HG03159 (cell line): ENCODE results near the gene CD1C.
"Not testable (repeated sequence)": the region's sequence is repeated elsewhere in the genome, so short reads cannot be mapped to it uniquely, and the experiment has no call there.

ENCODE experiments used
- ATAC-seq: cut with Tn5 transposase; IDR thresholded peaks from one replicate; pipeline ENCODE4 v1.9.1; 2021; ENCODE audit warnings: mild to moderate bottlenecking, moderate library complexity; ENCODE audit not compliant: unreplicated experiment

CD1C gene

GRCh38 chr1:158289811-158290210 is at the start of gene CD1C:
CD1C (plus strand) TSS chr1:158289923; CDS start chr1:158290065, 142 bp downstream.
- ATAC-seq, result no peak

- ATAC-seq, result no peak
These were observed 43.1 kb upstream of the CD1C start for GRCh38 chr1:158246650-158247049.

- peak; percentile 84 for ATAC-seq
These were observed 41.6 kb upstream of the CD1C start for GRCh38 chr1:158248118-158248517.

- ATAC-seq, result no peak
These were observed 41.0 kb upstream of the CD1C start for GRCh38 chr1:158248771-158249170.

- no peak for ATAC-seq
These were observed 40.1 kb upstream of the CD1C start for GRCh38 chr1:158249646-158250045.

- ATAC-seq, result no peak
These were observed 38.6 kb upstream of the CD1C start for GRCh38 chr1:158251163-158251562.

GRCh38 chr1:158255656-158256055 is 34.1 kb upstream of the CD1C start:
- ATAC-seq, result no peak

- ATAC-seq, result not testable (repeated sequence)
These were observed 33.0 kb upstream of the CD1C start for GRCh38 chr1:158256747-158257146.

- no peak for ATAC-seq
These were observed 31.8 kb upstream of the CD1C start for GRCh38 chr1:158257888-158258287.

- no peak for ATAC-seq
These were observed 30.6 kb upstream of the CD1C start for GRCh38 chr1:158259117-158259516.

GRCh38 chr1:158272681-158273080 is 17.0 kb upstream of the CD1C start:
- ATAC-seq, result no peak

- peak; percentile 83 for ATAC-seq
These were observed 14.9 kb upstream of the CD1C start for GRCh38 chr1:158274797-158275196.

- not testable (repeated sequence) for ATAC-seq
These were observed 7.3 kb upstream of the CD1C start for GRCh38 chr1:158282421-158282820.

- ATAC-seq, result peak; percentile 65
These were observed 5.8 kb upstream of the CD1C start for GRCh38 chr1:158283965-158284364.

- peak; percentile 68 for ATAC-seq
These were observed 3.9 kb upstream of the CD1C start for GRCh38 chr1:158285756-158286241.

- no peak for ATAC-seq
These were observed 3.2 kb upstream of the CD1C start for GRCh38 chr1:158286487-158286886.

GRCh38 chr1:158286941-158287346 is 2.8 kb upstream of the CD1C start:
- ATAC-seq, result no peak

- no peak for ATAC-seq
These were observed 660 bp downstream of the CD1C start for GRCh38 chr1:158290321-158290844.

GRCh38 chr1:158295791-158296190 is 6.1 kb downstream of the CD1C start:
- no peak for ATAC-seq

GRCh38 chr1:158310623-158311022 is 20.9 kb downstream of the CD1C start:
- ATAC-seq, result no peak

- ATAC-seq, result no peak
These were observed 21.3 kb downstream of the CD1C start for GRCh38 chr1:158311066-158311465.

GRCh38 chr1:158323866-158324265 is 34.1 kb downstream of the CD1C start:
- ATAC-seq, result no peak

GRCh38 chr1:158324395-158324794 is 34.7 kb downstream of the CD1C start:
- ATAC-seq, result no peak
